ENCODE data around the gene GPR107.

Gene GPR107

DNA sequence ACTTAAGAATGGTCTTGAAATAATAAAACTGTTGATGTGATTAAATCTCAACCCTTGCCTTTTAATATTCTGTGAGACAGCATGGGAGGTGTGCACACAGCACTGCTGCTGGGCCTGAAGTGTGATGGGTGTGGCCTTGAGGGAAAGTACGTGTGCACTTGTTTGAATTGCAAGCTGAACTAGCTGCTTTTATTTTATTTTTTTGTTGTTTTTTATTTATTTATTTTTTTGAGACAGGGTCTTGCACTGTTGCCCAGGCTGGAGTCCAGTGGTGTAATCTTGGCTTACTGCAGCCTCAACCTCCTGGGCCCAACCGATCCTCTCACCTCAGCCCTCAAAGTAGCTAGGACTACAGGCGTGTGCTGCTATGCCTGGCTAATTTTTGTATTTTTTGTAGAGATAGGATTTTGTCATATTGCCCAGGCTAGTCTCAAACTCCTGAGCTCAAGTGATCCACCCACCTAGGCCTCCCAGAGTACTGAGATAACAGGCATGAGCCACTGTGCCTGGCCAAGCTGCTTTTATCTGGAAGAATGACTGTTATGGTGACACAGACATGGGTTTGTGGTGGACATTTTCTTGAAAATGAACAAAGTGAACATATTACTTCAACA, 58.9 kb downstream of the GPR107 start:
- DNase-seq: no peak

DNA sequence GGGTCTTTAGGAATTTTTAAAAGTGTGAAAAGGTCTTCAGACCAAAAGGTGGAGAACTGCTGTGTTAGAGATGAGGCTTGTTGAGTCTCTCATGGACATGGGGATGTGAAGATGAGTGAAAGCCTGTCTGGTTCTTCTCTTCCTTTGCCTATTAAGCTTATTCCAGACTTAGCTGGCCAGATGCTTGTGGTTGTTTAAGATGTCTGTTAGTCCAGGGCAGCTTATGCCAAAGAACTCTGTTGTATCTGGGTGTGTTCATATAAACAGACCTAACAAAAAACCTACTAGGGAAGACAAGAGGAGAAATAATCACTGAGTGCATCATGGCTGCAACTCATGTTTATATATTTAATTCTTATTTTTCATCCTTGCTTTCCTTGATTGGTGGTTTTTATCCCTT, 61.0 kb downstream of the GPR107 start:
- DNase-seq: no peak

DNA sequence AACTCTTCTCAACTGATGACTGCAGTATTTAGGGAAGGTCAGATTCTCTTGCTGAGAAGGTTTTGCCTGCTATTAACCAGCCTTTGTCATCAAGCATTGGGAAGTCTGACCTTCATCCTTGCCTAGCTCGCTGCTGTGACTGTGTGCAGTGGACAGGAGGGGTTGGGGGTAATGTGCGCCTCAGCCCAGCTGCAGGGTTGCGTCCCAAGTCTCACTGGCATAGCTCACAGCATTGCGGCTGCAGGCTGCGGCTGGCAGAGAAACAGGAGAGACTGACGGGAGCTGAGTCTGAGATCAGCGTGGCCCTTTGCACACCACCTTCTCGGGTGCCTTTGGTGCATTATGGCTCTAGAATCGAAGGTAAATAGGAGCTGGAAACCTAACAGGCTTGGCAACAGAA, 62.6 kb downstream of the GPR107 start:
- no peak for DNase-seq

DNA sequence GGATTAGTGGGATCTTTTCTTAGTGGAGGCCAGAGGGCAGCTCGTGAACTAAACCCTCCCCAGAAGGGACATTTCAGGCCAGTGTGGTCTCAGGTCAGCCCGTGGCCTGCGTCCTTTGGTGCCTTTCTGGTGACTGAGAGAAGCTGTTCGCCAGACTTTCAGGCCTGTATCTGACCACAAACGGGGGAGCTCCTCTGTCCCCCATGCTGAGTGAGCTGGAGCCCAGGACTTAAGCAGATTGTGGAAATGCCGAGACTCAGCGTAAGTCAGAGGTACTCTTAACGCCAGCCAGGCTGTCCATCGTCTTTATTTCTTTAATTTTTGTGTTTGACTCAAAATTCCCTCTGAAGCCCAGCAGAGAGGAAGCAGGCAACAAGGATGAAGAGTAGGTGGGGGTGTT, 63.7 kb downstream of the GPR107 start:
- no peak for DNase-seq

- DNase-seq: no peak
Measured at GRCh38 chr9:130117816-130118632, 64.3 kb downstream of the GPR107 start.

DNA sequence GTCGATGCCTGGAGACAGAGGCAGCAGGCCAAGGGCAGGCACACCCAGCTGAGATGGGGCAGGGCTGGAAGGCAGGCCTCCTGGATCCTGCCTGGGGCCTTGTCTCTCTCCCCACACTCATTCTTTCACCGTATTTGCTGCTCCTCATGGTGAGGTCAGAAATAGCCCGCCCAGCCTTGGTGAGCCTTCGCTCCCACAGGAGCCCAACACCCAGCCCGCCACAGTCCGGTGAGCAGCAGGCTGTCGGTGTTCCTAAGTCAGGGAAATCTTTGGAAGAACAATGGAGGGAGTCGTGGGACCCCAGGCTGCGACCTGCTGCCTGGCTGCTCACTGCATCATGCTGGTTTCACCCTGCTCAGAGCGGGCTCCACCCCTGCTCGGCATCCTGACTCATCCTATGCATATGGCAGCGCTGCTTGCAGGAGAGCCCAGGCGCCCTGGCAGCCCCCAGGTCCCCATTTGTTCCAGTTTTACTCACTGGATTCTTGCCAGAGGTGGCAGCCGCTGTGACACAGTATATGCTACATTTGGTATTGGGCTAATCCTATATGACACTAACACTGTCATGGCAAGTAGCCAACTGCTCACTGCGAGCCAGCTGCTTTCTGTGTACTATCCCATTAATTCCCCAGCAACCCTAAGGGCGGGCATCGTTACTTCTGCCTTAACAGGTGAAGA, 65.3 kb downstream of the GPR107 start:
- peak; percentile 87 for DNase-seq

DNA sequence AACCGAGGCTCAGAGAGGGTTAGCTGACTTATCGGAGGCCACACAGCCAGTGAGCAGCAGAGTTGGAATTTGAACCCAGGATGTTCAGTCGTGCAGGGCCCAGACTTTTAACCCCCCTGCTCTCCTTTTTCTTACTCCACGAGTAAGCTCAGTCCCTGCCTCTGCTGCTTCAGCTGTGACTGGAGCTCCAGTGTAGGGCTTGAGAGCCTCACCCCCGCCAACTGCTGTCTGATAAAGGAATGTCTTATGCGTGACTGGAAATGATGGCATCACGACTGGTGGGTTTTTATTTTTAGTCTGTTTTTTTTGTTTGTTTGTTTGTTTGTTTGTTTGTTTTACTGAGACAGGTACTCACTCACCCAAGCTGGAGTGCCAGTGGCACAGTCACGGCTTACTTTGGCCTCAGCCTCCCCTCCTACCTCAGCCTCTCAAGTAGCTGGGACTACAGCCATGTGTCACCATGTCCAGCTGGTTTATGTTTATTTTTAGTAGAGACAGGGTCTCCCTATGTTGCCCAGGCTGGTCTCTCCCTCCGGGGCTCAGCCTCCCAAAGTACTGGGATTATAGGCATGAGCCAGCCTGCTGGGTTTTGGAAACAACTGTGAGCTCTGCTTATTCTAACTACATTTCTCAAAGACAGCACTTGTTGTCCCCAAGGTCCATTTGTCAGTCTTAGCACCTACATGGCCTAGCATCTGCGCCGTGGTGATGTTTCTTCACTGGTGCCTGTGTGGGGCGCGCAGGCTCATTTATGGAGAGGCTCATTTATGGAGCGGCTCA, 66.0 kb downstream of the GPR107 start:
- no peak for DNase-seq

DNA sequence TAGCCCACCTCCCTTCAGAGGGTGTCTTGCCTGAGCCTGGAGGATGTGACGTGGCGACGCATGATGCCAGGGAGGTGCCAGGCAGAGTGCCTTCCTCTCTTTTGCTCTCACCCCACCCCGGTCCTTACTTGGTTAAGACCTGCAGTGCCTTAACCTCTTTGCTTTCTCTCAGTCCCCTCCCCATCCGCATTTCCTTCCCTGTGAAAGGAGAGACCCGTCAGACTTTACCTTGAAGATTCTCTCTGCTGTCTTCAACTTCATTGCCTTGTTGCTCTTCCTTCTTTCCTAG, 66.5 kb downstream of the GPR107 start:
- DNase-seq: no peak

DNA sequence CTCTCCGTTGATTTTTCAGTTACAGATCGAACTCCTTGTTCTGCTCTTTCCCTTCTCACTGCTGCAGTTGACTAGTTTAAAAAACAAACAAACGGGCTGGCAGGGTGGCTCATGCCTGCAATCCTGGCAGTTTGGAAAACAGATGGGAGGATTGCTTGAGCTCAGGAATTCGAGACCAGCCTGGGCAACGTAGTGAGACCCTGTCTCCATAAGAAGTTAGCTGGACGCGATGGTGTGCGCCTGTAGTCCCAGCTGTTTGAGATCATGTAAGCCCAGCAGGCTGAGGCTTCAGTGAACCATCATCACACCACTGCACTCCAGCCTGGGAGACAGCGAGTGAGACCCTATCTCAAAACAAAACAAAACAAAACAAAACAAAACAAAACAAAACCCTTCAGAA, 67.1 kb downstream of the GPR107 start:
- DNase-seq: no peak

DNA sequence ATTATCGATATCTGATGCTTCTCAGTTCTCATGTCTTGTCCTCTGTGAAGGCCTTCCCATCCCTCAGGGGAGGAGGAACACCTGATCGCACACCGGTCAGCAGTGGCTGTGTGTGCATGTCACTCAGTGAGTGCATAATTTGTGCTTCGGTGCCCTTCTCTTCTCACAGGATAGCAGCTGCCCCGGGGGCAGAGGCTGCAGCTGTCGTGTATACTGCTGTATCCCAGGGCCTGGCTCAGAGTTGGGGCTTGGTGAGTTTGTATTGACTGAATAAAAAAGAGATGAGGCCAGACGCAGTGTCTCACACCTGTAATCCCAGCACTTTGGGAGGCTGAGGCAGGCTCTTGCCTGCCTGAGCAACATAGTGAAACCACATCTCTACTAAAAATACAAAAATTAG, 68.8 kb downstream of the GPR107 start:
- DNase-seq: no peak

- no peak for DNase-seq
Measured at GRCh38 chr9:130124085-130124860, 70.6 kb downstream of the GPR107 start.

GRCh38 chr9:130126721-130127433, 73.2 kb downstream of the GPR107 start:
- DNase-seq: no peak

- no peak for DNase-seq
Measured at GRCh38 chr9:130128251-130128650, 74.5 kb downstream of the GPR107 start.

GRCh38 chr9:130128733-130129431, 75.2 kb downstream of the GPR107 start:
- no peak for DNase-seq

- no peak for DNase-seq
Measured at GRCh38 chr9:130129432-130130061, 75.8 kb downstream of the GPR107 start.

DNA sequence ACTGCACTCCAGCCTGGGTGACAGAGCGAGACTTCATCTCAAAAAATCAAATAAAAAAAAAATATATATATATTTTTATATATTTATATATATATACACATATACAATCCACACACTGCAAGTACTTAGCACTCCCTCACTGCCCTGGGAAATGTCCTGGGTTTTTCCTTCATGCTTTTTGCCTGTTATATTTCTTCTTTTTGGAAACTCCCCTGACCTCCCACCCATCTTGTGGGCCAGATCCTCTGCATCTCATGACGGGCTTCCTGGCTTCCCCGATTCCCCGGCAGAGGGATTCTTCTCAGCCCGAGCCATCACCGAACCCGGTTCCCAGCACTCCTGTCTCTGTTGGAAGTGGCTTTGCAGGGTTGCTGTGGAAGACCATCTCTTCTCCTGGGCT, 79.0 kb downstream of the GPR107 start:
- DNase-seq: no peak

- no peak for DNase-seq
Measured at GRCh38 chr9:130137081-130137640, 83.5 kb downstream of the GPR107 start.

DNA sequence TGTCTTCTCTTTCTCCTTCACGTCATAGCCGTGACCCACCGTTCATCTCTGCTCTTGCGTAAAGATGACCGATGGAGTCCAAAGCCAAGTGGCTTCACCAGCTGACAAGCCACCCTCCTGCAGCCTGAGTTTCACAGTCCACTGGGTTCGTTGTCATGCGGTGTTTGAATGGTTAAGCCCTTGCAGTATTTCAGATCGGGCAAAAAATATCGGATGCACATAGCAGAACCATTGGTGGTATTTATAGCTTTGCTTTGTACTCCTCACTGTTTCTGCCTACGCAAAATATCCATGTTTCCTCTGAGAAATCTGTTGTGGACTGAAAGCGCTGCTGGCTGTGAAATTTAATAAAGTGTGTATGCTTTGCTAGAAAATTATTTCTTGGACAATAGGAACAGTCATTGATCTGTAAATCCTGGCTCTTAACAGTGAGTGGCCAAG, 84.0 kb downstream of the GPR107 start:
- no peak for DNase-seq

GRCh38 chr9:130138171-130138653, 84.5 kb downstream of the GPR107 start:
- DNase-seq: peak; percentile 97

GRCh38 chr9:130138791-130139190, 85.1 kb downstream of the GPR107 start:
- DNase-seq: no peak

All from islet precursor cell (in vitro differentiated cells).